Prostate gland (tissue), 2 donors: Measurements from ENCODE around the gene CHRND. TPM values are rescaled to one million over a fixed set of nuclear protein-coding genes. Genes with fewer than 3 reads are reported as not detected.
A peak's percentile ranks its signal among the peaks of the same experiment; 100 is the strongest.

ENCODE experiments used
- DNase-seq: peaks from one replicate; pipeline ENCODE4 v3.0.0-alpha.2; 2019; ENCODE audit warnings: low spot score
- H3K27ac ChIP-seq, 2 donors: fragments of 200-600 bp; sonication (generic); 2 replicates each; pipeline ENCODE4 v1.5.1; 2017 to 2019
- H3K27me3 ChIP-seq: fragments of 200-600 bp; sonication (generic); replicated peaks from 2 replicates; pipeline ENCODE4 v1.5.1; 2019; ENCODE audit not compliant: insufficient read depth
- H3K36me3 ChIP-seq, 2 donors: fragments of 200-600 bp; sonication (generic); 1 replicate in 1 of 2; 2 replicates in 1 of 2; pipeline versions ENCODE4 v1.5.1 to v1.8.1; 2017 to 2019
- H3K4me1 ChIP-seq: fragments of 200-600 bp; sonication (generic); replicated peaks from 2 replicates; pipeline ENCODE4 v1.5.1; 2019
- H3K4me3 ChIP-seq, 2 donors: fragments of 200-600 bp; sonication (generic); 2 replicates each; pipeline ENCODE4 v1.5.1; 2017 to 2019
- H3K9me3 ChIP-seq: fragments of 200-600 bp; sonication (generic); 2 replicates; pipeline ENCODE4 v1.5.1; 2017
- CTCF ChIP-seq, 4 experiments: fragments of 200-600 bp in 2 of 4; fragments of 450-650 bp in 2 of 4; sonication (generic) in 2 of 4; IDR thresholded peaks; 1 replicate in 3 of 4; 2 replicates in 1 of 4; pipeline ENCODE4 v1.5.1; 2016 to 2019; ENCODE audit warnings: antibody characterized with exemption in 4 of 4, mild to moderate bottlenecking in 2 of 4, moderate library complexity in 2 of 4
- POLR2A ChIP-seq: fragments of 450-650 bp; IDR thresholded peaks from one replicate; pipeline ENCODE4 v1.6.1; 2016; ENCODE audit warnings: antibody characterized with exemption, mild to moderate bottlenecking
- POLR2AphosphoS5 ChIP-seq: sonication (generic); formaldehyde crosslinking; IDR thresholded peaks from one replicate; pipeline ENCODE4 v1.6.1; 2017; ENCODE audit warnings: antibody characterized with exemption
- WGBS: methylation state at CpG from one replicate; pipeline ENCODE4 v1.1.5; 2018; 5-methylcytosine and 5-hydroxymethylcytosine counted together
- intact Hi-C: fragments of 100-400 bp; cut with DNase I; formaldehyde crosslinking; loops from one replicate; pipeline ENCODE4 v1.14.2; 2022
- total RNA-seq, 2 donors: library from RNA; depleted of rRNA; stranded (reverse); fragments of >200 nt; gene quantifications; one replicate each; pipeline ENCODE4 v1.1.0, GENCODE V29; 2016

The CHRND gene
- total RNA-seq, 2 donors from 2014 or later, result 0.34 to 1.4 TPM

- Histone ChIP-seq H3K4me3 (peak overlapping the region; percentile 92 to 97), H3K27me3 (no peaks in the 10 kb centered on the region), H3K9me3 (no peaks in the 10 kb centered on the region), H3K27ac (peak overlapping the region; percentile 96 to 97), H3K4me1 (peaks cover 3% of the 10 kb centered on the region), H3K36me3 (no peaks in the 10 kb centered on the region)
- intact Hi-C loops, result loop anchor here (5.0 kb wide), 1 partner anchor 36 kb away; no protein-coding TSS in a partner anchor
- DNase-seq, result no peak
- WGBS, result 5% methylated on average over 7 of the region's 7 CpGs
- TF ChIP-seq CTCF (IDR thresholded peaks at IDR 0.05) (no peak), POLR2A (no peak), POLR2AphosphoS5 (no peak)
Observed at GRCh38 chr2:232551250-232551638, 25.3 kb downstream of the CHRND start.

- Histone ChIP-seq H3K9me3 (no peaks in the 10 kb centered on the region), H3K4me3 (peak overlapping the region in 1 of 2 donors; percentile 97), H3K4me1 (peaks cover 3% of the 10 kb centered on the region), H3K27ac (no peak overlapping the region), H3K27me3 (no peaks in the 10 kb centered on the region), H3K36me3 (no peaks in the 10 kb centered on the region)
- DNase-seq, result no peak
- intact Hi-C loops, result loop anchor here (5.0 kb wide), 1 partner anchor 36 kb away; no protein-coding TSS in a partner anchor
- TF ChIP-seq POLR2A (no peak), POLR2AphosphoS5 (no peak), CTCF (IDR thresholded peaks at IDR 0.05) (no peak)
- 92% methylated on average over 4 of the region's 4 CpGs for WGBS
Observed at GRCh38 chr2:232551776-232552175, 25.8 kb downstream of the CHRND start.

GRCh38 chr2:232556426-232556825 is 30.5 kb downstream of the CHRND start:
- no peaks in the 10 kb centered on the region for H3K36me3 ChIP-seq
- no peak overlapping the region for H3K27ac ChIP-seq
- intact Hi-C loops, result no loop called here
- no peaks in the 10 kb centered on the region for H3K27me3 ChIP-seq
- 84% methylated on average over 3 of the region's 3 CpGs for WGBS
- TF ChIP-seq CTCF (IDR thresholded peaks at IDR 0.05) (no peak), POLR2A (no peak), POLR2AphosphoS5 (no peak)
- peaks cover 3% of the 10 kb centered on the region for H3K4me1 ChIP-seq
- no peak for DNase-seq
- H3K9me3 ChIP-seq, result no peaks in the 10 kb centered on the region
- H3K4me3 ChIP-seq, result no peak overlapping the region

- Histone ChIP-seq H3K4me3 (no peak overlapping the region), H3K27me3 (no peaks in the 10 kb centered on the region), H3K27ac (no peak overlapping the region), H3K36me3 (peaks cover 13 to 18% of the 10 kb centered on the region in 2 donors), H3K9me3 (no peaks in the 10 kb centered on the region), H3K4me1 (no peaks in the 10 kb centered on the region)
- intact Hi-C loops, result no loop called here
- DNase-seq, result no peak
- TF ChIP-seq CTCF (IDR thresholded peaks at IDR 0.05) (no peak), POLR2AphosphoS5 (no peak), POLR2A (no peak)
- WGBS, result 83% methylated on average over 8 of the region's 8 CpGs
Observed at GRCh38 chr2:232562515-232563151, 36.7 kb downstream of the CHRND start.

- H3K4me1 ChIP-seq, result no peaks in the 10 kb centered on the region
- DNase-seq, result no peak
- 43% methylated on average over 3 of the region's 3 CpGs for WGBS
- H3K27ac ChIP-seq, result no peak overlapping the region
- intact Hi-C loops, result no loop called here
- no peak overlapping the region for H3K4me3 ChIP-seq
- H3K27me3 ChIP-seq, result no peaks in the 10 kb centered on the region
- TF ChIP-seq POLR2A, result no peak
- TF ChIP-seq POLR2AphosphoS5, result no peak
- no peak for TF ChIP-seq CTCF (IDR thresholded peaks at IDR 0.05)
- no peaks in the 10 kb centered on the region for H3K9me3 ChIP-seq
- H3K36me3 ChIP-seq, result peaks cover 17 to 18% of the 10 kb centered on the region in 2 donors
Observed at GRCh38 chr2:232563580-232563979, 37.6 kb downstream of the CHRND start.
